ENCODE data around the gene POP7.

POP7 gene

DNA sequence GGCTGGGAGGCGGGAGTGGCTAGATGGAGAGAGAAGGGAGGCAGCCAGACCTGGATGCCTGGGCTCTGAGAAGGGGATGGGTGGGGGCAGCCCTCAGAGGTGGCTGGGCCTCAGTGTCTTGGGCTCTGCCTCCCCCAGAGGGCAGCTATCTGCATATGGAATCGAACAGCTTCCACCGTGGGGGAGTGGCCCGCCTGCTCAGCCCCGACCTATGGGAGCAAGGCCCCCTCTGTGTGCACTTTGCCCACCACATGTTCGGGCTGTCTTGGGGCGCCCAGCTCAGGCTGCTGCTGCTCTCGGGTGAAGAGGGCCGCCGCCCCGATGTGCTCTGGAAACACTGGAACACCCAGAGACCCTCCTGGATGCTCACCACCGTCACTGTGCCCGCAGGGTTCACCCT lies 30.8 kb downstream of the POP7 start:
- Histone ChIP-seq H3K4me3 (ENCODE audit: low read length) (no peak overlapping the region), H3F3A (ENCODE audit: control insufficient read depth, insufficient read depth) (no peaks in the 10 kb centered on the region), H3K36me3 (ENCODE audit: control insufficient read depth, low read length) (no peaks in the 10 kb centered on the region), H3K27ac (ENCODE audit: low read depth, low read length) (no peak overlapping the region), H3K4me1 (ENCODE audit: control insufficient read depth, low read length) (peaks cover 23% of the 10 kb centered on the region), H3K9me3 (ENCODE audit: control insufficient read depth, insufficient read depth, low read length) (no peaks in the 10 kb centered on the region), H3K4me2 (ENCODE audit: low read length) (no peak overlapping the region), H3K27me3 (ENCODE audit: control insufficient read depth, low read length) (peaks cover 6% of the 10 kb centered on the region), H4K20me1 (ENCODE audit: control insufficient read depth, insufficient read depth, low read depth, low read length) (no peaks in the 10 kb centered on the region), H3K79me2 (ENCODE audit: control insufficient read depth, low read length) (no peaks in the 10 kb centered on the region), H3K9me2 (replicated peaks; ENCODE audit: control insufficient read depth, low read length) (no peaks in the 10 kb centered on the region)
- no peak for TF ChIP-seq CTCF (IDR thresholded peaks at IDR 0.05; ENCODE audit: low read depth, low read length, poor library complexity, severe bottlenecking)
- TF ChIP-seq EZH2phosphoT487 (IDR thresholded peaks at IDR 0.05; ENCODE audit: borderline replicate concordance, low read length) = no peak

DNA sequence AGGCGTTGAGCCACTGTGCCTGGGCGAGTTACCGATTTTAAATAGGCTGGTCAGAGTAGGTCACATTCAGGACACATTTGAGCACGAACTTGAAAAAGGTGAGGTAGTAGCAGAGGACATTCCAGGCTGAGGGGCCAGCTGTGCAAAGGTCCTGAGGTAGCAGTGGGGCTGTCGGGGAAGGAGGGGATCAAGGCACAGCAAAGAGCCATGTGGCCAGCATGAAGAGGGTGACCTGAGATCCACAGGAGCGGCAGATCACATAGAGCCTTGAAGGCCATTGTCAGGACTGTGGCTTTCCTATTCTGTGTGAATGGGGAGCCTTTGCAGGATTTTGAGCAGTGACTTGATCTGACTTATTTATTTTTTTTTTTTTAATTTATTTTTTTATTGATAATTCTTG lies 34.0 kb downstream of the POP7 start:
- Histone ChIP-seq H3K9me2 (replicated peaks; ENCODE audit: control insufficient read depth, low read length) (no peaks in the 10 kb centered on the region), H3K9me3 (ENCODE audit: control insufficient read depth, insufficient read depth, low read length) (no peaks in the 10 kb centered on the region), H3K36me3 (ENCODE audit: control insufficient read depth, low read length) (no peaks in the 10 kb centered on the region), H3K4me3 (ENCODE audit: low read length) (no peak overlapping the region), H3K27ac (ENCODE audit: low read depth, low read length) (no peak overlapping the region), H3F3A (ENCODE audit: control insufficient read depth, insufficient read depth) (no peaks in the 10 kb centered on the region), H3K4me2 (ENCODE audit: low read length) (no peak overlapping the region), H3K79me2 (ENCODE audit: control insufficient read depth, low read length) (no peaks in the 10 kb centered on the region), H3K27me3 (ENCODE audit: control insufficient read depth, low read length) (peaks cover under 1% of the 10 kb centered on the region; the same call in 1 of the 2 replicates), H3K4me1 (ENCODE audit: control insufficient read depth, low read length) (no peaks in the 10 kb centered on the region), H4K20me1 (ENCODE audit: control insufficient read depth, insufficient read depth, low read depth, low read length) (no peaks in the 10 kb centered on the region)
- TF ChIP-seq EZH2phosphoT487 (IDR thresholded peaks at IDR 0.05; ENCODE audit: borderline replicate concordance, low read length) (no peak), CTCF (IDR thresholded peaks at IDR 0.05; ENCODE audit: low read depth, low read length, poor library complexity, severe bottlenecking) (no peak)

DNA sequence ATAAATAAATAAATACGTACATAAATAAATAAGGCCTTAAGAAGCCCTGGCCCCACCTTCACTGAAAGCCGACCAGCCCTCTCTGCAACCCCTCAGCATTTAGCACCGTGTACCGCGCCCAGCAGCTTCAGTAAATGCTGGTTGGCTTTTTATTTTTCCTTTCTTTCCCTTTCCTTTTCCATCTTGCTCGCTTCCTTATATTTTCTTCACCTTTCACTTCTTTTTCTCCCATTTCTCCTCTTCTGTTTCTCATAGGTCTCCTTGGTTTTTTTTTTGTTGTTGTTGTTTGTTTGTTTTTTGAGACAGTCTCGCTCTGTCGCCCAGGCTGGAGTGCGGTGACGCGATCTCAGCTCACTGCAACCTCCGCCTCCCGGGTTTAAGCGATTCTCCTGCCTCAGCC lies 38.7 kb downstream of the POP7 start:
- no peaks in the 10 kb centered on the region; the same call in 1 of the 2 replicates for H4K20me1 ChIP-seq (ENCODE audit: control insufficient read depth, insufficient read depth, low read depth, low read length)
- no peaks in the 10 kb centered on the region for H3K79me2 ChIP-seq (ENCODE audit: control insufficient read depth, low read length)
- H3K4me3 ChIP-seq (ENCODE audit: low read length) = no peak overlapping the region
- no peak overlapping the region for H3K27ac ChIP-seq (ENCODE audit: low read depth, low read length)
- peaks cover 16% of the 10 kb centered on the region for H3K27me3 ChIP-seq (ENCODE audit: control insufficient read depth, low read length)
- no peaks in the 10 kb centered on the region for H3K9me3 ChIP-seq (ENCODE audit: control insufficient read depth, insufficient read depth, low read length)
- H3F3A ChIP-seq (ENCODE audit: control insufficient read depth, insufficient read depth) = no peaks in the 10 kb centered on the region
- H3K4me2 ChIP-seq (ENCODE audit: low read length) = no peak overlapping the region
- H3K9me2 ChIP-seq (replicated peaks; ENCODE audit: control insufficient read depth, low read length) = no peaks in the 10 kb centered on the region
- no peaks in the 10 kb centered on the region for H3K36me3 ChIP-seq (ENCODE audit: control insufficient read depth, low read length)
- TF ChIP-seq EZH2phosphoT487 (IDR thresholded peaks at IDR 0.05; ENCODE audit: borderline replicate concordance, low read length) (no peak), CTCF (IDR thresholded peaks at IDR 0.05; ENCODE audit: low read depth, low read length, poor library complexity, severe bottlenecking) (no peak)
- H3K4me1 ChIP-seq (ENCODE audit: control insufficient read depth, low read length) = no peaks in the 10 kb centered on the region

Measured in DOHH2 (cell line).